ENCODE measurements around the gene COL23A1. TPM values are rescaled to one million over a fixed set of nuclear protein-coding genes. Genes with fewer than 3 reads are reported as not detected.

COL23A1 gene
- total RNA-seq, 1 donor from 2014 or later = 4.3 TPM

DNA sequence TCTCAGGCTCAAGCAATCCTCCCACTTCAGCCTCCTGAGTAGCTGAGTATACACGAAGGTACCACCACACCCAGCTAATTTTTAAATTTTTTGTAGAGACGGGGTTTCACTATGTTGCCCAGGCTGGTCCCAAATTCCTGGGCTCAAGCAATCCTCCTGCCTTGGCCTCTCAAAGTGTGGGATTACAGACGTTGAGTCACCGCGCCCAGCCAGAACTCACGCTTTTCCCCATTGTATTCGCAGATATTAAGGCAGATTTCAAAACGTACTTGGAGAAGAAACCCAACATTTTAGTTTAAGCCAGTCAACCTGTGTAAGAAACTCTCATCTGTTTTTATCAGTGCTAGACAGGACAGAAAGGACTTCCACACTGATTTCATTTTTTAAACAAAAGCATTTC lies 26.6 kb downstream of the COL23A1 start:
- Histone ChIP-seq H3K4me3 (no peak overlapping the region), H3K27me3 (no peaks in the 10 kb centered on the region), H3K36me3 (no peaks in the 10 kb centered on the region), H3K27ac (no peak overlapping the region), H3K9me3 (no peaks in the 10 kb centered on the region), H3K4me1 (no peaks in the 10 kb centered on the region)
- DNase-seq (ENCODE audit: low spot score in 2 of 2) = no peak
- TF ChIP-seq, protein P1, sequence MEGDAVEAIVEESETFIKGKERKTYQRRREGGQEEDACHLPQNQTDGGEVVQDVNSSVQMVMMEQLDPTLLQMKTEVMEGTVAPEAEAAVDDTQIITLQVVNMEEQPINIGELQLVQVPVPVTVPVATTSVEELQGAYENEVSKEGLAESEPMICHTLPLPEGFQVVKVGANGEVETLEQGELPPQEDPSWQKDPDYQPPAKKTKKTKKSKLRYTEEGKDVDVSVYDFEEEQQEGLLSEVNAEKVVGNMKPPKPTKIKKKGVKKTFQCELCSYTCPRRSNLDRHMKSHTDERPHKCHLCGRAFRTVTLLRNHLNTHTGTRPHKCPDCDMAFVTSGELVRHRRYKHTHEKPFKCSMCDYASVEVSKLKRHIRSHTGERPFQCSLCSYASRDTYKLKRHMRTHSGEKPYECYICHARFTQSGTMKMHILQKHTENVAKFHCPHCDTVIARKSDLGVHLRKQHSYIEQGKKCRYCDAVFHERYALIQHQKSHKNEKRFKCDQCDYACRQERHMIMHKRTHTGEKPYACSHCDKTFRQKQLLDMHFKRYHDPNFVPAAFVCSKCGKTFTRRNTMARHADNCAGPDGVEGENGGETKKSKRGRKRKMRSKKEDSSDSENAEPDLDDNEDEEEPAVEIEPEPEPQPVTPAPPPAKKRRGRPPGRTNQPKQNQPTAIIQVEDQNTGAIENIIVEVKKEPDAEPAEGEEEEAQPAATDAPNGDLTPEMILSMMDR (IDR thresholded peaks at IDR 0.05) = no peak
- intact Hi-C loops (cut with DNase I) = no loop called here

DNA sequence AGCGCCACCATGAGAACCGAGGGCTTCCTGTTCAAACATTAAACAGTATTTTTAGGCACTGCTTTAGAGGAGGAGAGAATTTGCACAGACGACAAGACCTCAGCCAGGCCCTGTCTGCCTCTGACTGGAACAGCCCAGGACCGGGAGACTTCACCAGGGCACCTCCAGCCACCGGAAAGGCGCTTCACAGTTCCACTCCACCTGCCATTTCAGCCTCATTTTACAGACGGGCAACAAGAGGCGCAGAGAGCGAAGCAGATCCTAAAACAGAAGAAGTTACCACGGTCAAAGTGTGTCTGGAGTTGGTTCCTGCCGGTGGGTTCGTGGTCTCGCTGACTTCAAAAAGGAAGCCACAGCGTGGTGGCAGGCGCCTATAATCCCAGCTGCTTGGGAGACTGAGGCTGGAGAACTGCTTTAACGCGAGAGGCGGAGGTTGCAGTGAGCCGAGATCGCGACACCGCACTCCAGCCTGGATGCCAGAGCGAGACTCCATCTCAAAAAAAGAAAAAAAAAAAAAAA lies 28.4 kb downstream of the COL23A1 start:
- TF ChIP-seq, protein P1 (IDR thresholded peaks at IDR 0.05) = no peak
- Histone ChIP-seq H3K4me1 (no peaks in the 10 kb centered on the region), H3K9me3 (no peaks in the 10 kb centered on the region), H3K36me3 (no peaks in the 10 kb centered on the region), H3K27me3 (no peaks in the 10 kb centered on the region), H3K4me3 (no peak overlapping the region), H3K27ac (no peak overlapping the region)
- intact Hi-C loops (cut with DNase I) = no loop called here
- DNase-seq (ENCODE audit: low spot score in 2 of 2) = no peak

DNA sequence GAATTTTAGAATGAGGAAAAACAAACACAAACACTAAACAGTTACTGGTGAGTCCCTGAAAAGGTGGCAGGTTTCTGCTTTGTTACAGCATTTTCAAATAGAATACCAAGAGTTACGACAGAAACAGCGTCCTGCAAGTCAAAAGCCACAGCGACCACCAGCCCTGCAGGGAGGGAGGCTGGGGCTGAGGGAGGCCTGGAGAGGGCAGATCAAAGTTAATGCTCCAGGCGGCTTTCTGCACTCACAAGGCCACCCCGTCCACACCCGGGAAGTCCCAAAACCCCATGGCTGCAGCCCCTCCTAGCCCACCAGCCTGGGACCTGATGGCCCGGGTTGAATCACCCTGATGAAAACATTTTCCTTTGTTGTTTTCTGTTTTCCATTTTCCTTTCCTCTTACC lies 29.3 kb downstream of the COL23A1 start:
- TF ChIP-seq, protein P1 (IDR thresholded peaks at IDR 0.05) = no peak
- no peak for DNase-seq (ENCODE audit: low spot score in 2 of 2)
- Histone ChIP-seq H3K4me1 (no peaks in the 10 kb centered on the region), H3K4me3 (no peak overlapping the region), H3K36me3 (no peaks in the 10 kb centered on the region), H3K9me3 (no peaks in the 10 kb centered on the region), H3K27me3 (no peaks in the 10 kb centered on the region), H3K27ac (no peak overlapping the region)
- intact Hi-C loops (cut with DNase I) = no loop called here

DNA sequence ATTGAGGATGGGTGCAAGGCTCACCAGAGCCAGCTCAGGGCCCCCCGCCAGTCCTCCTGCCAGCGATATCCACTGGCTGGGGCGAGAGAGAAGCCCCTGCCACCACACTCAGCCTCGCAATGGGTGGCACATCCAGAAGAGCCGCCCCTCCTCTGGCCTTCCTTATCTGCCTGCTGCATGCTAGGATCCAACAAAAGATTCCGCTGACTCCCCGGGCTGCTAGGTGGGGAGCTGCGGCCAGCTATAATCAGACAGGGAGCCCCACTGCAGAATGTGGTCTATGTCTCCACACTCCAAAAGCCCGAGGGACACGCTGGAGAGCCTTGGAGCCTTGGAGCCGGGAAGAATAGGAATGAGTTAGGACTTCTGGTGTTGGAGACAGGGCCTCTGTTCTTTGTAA lies 32.8 kb downstream of the COL23A1 start:
- H3K9me3 ChIP-seq = no peaks in the 10 kb centered on the region
- intact Hi-C loops (cut with DNase I) = no loop called here
- no peak overlapping the region for H3K4me3 ChIP-seq
- H3K27ac ChIP-seq = no peak overlapping the region
- no peak for DNase-seq (ENCODE audit: low spot score in 2 of 2)
- no peaks in the 10 kb centered on the region for H3K36me3 ChIP-seq
- TF ChIP-seq, protein P1 (IDR thresholded peaks at IDR 0.05) = no peak
- no peaks in the 10 kb centered on the region for H3K4me1 ChIP-seq
- no peaks in the 10 kb centered on the region for H3K27me3 ChIP-seq

DNA sequence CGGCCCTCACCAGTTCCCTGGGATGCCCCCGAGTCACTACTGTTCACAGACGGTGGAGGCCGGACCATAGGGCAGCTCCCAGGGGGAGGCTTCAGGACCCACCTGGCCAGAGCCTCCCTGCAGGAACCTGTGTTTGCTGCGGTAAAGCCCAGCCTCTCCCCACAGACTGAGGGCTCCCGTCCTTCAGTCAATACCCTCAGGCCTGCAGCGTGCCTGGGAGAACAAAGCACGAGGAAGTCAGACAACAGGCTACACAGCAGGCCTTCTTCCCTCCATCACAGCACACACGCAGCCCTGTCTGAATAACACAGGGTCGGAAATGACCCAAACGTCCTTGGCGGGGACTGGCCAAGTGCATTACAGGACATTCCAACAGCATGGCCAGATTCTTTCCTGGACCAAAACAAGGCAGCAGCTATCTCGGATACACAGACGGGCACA lies 34.4 kb downstream of the COL23A1 start:
- Histone ChIP-seq H3K4me1 (no peaks in the 10 kb centered on the region), H3K36me3 (no peaks in the 10 kb centered on the region), H3K4me3 (no peak overlapping the region), H3K27ac (no peak overlapping the region), H3K9me3 (no peaks in the 10 kb centered on the region), H3K27me3 (no peaks in the 10 kb centered on the region)
- intact Hi-C loops (cut with DNase I) = no loop called here
- DNase-seq (ENCODE audit: low spot score in 2 of 2) = no peak
- TF ChIP-seq, protein P1 (IDR thresholded peaks at IDR 0.05) = no peak

DNA sequence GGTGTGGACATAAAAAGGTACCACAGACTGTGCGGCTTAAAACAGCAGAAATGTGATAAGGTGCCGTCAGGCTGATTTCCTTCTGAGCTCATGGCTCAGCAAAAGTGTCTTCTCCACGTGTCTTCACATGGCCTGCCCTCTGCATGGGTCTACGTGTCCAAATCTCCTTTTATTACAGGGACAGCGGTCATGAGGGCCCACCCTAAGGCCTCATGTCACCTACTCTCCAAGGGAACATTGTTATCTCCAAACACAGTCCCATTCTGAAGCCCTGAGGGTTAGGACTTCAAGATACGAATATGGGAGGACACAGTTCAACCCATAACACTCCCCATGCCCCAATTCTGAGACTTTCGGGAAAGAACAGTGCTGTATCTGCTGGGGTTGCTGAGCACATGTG lies 35.2 kb downstream of the COL23A1 start:
- intact Hi-C loops (cut with DNase I) = no loop called here
- DNase-seq (ENCODE audit: low spot score in 2 of 2) = no peak
- no peak overlapping the region for H3K4me3 ChIP-seq
- H3K4me1 ChIP-seq = no peaks in the 10 kb centered on the region
- H3K27ac ChIP-seq = no peak overlapping the region
- no peaks in the 10 kb centered on the region for H3K9me3 ChIP-seq
- TF ChIP-seq, protein P1 (IDR thresholded peaks at IDR 0.05) = no peak
- no peaks in the 10 kb centered on the region for H3K27me3 ChIP-seq
- no peaks in the 10 kb centered on the region for H3K36me3 ChIP-seq

Measured in ascending aorta (tissue), 2 donors.